Measurements from ENCODE around the gene NIM1K.
"Not testable (repeated sequence)": the region's sequence is repeated elsewhere in the genome, so short reads cannot be mapped to it uniquely, and the experiment has no call there.

The NIM1K gene

DNA sequence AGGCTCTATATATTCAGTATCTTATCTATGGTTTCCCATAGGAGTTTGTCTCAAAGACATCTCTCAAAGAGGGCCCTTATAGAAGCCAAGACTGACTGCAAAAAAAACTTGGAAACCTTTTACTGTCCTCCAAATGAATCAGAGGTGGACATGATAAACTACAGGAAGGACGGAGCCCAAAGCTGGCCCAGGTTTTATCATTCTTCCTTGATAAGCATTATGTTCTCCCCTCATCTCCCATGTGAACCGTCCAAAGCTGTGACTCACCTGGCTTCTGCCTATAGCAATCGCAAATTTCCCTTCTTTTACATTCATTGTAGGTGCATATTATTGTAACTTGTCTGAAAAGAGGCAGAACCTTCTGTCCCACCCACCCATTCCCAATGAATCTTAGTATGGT is 35.0 kb upstream of the NIM1K start:
- DNase-seq (ENCODE audit: insufficient read length) (no peak), FAIRE-seq (no peak)
- TF ChIP-seq POLR2AphosphoS5 (IDR thresholded peaks at IDR 0.05; ENCODE audit: low read depth, low read length) (no peak), POLR2A (IDR thresholded peaks at IDR 0.05; ENCODE audit: low read depth, low read length) (no peak), TAF1 (IDR thresholded peaks at IDR 0.05; ENCODE audit: borderline replicate concordance, low read depth, low read length) (no peak)

DNA sequence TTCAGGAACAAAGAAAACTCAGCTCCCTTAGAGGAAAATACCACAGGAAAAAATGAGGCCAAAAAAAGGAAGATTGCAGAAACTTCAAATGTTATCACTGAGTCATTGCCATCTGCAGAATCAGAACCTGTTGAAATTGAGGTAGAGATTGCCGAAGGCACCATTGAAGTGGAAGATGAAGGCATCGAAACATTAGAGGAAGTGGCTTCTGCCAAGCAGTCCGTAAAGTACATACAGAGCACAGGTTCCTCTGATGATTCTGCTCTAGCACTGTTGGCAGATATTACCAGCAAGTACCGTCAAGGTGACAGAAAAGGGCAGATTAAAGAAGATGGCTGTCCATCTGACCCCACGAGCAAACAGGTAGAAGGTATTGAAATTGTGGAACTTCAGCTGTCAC is 30.8 kb upstream of the NIM1K start:
- TF ChIP-seq TAF1 (IDR thresholded peaks at IDR 0.05; ENCODE audit: borderline replicate concordance, low read depth, low read length) = no peak
- TF ChIP-seq POLR2AphosphoS5 (IDR thresholded peaks at IDR 0.05; ENCODE audit: low read depth, low read length) = no peak
- TF ChIP-seq POLR2A (IDR thresholded peaks at IDR 0.05; ENCODE audit: low read depth, low read length) = no peak
- FAIRE-seq (no peak), DNase-seq (ENCODE audit: insufficient read length) (no peak)

DNA sequence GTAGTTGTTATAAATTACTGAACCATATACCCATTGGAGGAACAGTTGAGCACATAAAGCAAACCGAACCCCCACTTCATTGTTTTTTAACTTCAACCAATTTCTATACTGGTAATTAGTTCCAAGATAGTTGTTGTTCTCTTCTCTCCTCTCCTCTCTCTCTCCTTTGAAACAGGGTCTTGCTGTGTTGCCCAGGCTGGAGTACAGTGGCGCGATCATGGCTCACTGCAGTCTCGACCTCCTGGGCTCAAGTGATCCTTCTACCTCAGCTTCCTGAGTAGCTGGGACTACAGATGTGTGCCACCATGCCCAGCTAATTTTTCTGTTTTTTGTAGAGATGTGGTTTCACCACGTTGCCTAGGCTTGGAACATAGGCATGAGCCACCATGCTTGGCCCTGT is 27.2 kb upstream of the NIM1K start:
- not testable (repeated sequence) for DNase-seq (ENCODE audit: insufficient read length); FAIRE-seq

DNA sequence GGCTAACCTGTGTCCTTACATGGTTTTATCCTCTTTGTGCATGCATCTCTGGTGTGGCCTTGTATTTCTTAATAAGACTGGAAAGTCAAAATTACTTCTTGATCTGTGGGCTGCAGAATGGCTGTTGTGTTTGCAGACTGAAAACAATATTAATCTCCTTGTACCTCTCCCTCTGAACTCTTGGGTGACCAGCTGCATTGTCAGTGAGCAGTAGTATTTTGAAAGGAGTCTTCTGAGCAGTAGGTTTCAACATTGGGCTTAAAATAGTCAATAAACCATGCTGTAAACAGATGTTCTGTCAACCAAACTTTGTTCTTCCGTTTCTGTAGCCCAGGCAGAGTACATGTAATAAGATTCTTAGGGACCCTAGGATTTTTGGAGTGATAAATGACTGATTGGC is 26.7 kb upstream of the NIM1K start:
- FAIRE-seq = no peak
- no peak for DNase-seq (ENCODE audit: insufficient read length)
- TF ChIP-seq POLR2A (IDR thresholded peaks at IDR 0.05; ENCODE audit: low read depth, low read length) (no peak), POLR2AphosphoS5 (IDR thresholded peaks at IDR 0.05; ENCODE audit: low read depth, low read length) (no peak), TAF1 (IDR thresholded peaks at IDR 0.05; ENCODE audit: borderline replicate concordance, low read depth, low read length) (no peak)

DNA sequence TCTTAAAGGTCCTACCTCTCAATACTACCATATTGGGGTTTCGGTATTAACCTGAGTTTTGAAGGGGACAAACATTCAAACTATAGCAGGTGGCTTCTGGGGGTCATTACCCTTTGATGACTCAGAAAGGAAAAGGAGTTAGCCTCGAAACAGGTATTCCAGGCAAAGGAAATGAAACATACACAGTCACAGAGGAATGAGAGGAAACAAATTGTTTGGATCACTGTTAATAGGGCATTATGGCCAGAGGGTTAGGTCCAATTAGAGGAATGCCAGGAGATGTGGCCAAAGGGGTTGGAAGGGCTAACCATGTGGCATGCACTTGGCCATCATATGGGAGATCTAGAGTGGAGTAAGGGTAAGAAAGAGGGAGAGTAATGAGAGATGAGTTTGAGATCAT is 23.9 kb upstream of the NIM1K start:
- FAIRE-seq (no peak), DNase-seq (ENCODE audit: insufficient read length) (no peak)
- no peak for TF ChIP-seq POLR2AphosphoS5 (IDR thresholded peaks at IDR 0.05; ENCODE audit: low read depth, low read length)
- no peak for TF ChIP-seq TAF1 (IDR thresholded peaks at IDR 0.05; ENCODE audit: borderline replicate concordance, low read depth, low read length)
- TF ChIP-seq POLR2A (IDR thresholded peaks at IDR 0.05; ENCODE audit: low read depth, low read length) = no peak

DNA sequence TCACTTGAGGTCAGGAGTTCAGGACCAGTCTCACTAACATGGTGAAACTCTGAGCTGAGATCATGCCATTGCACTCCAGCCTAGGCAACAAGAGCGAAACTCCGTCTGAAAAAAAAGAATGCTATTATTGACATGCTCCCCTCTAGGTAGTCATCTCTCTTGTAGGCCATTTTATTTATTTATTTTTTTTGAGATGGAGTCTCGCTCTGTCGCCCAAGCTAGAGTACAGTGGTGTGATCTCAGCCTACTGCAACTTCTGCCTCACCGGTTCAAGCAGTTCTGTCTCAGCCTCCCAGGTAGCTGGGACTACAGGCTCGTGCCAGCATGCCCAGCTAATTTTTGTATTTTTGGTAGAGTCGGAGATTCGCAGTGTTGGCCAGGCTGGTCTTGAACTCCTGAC is 20.6 kb upstream of the NIM1K start:
- FAIRE-seq (no peak), DNase-seq (ENCODE audit: insufficient read length) (no peak)
- TF ChIP-seq POLR2AphosphoS5 (IDR thresholded peaks at IDR 0.05; ENCODE audit: low read depth, low read length) (no peak), TAF1 (IDR thresholded peaks at IDR 0.05; ENCODE audit: borderline replicate concordance, low read depth, low read length) (no peak), POLR2A (IDR thresholded peaks at IDR 0.05; ENCODE audit: low read depth, low read length) (no peak)

DNA sequence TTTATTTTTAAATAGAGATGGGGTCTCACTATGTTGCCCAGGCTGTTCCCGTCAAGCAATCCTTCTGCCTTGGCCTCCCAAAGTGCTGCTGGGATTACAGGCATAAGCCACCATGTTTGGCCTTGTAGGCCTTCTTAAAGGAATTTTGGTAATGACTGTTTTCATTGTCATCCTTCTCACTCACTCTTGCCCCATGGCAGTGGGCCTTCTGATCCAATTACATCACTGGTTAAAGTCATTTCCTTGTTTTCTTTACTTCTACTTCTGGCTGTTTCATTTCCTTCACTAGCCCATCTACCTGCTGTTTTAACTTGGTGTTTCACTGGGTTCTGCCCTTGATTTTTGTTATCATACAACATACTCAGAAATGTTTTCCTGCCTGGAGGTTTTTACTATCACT is 20.1 kb upstream of the NIM1K start:
- TF ChIP-seq POLR2A (IDR thresholded peaks at IDR 0.05; ENCODE audit: low read depth, low read length) = no peak
- TF ChIP-seq POLR2AphosphoS5 (IDR thresholded peaks at IDR 0.05; ENCODE audit: low read depth, low read length) = no peak
- TF ChIP-seq TAF1 (IDR thresholded peaks at IDR 0.05; ENCODE audit: borderline replicate concordance, low read depth, low read length) = no peak
- FAIRE-seq = no peak
- DNase-seq (ENCODE audit: insufficient read length) = no peak

DNA sequence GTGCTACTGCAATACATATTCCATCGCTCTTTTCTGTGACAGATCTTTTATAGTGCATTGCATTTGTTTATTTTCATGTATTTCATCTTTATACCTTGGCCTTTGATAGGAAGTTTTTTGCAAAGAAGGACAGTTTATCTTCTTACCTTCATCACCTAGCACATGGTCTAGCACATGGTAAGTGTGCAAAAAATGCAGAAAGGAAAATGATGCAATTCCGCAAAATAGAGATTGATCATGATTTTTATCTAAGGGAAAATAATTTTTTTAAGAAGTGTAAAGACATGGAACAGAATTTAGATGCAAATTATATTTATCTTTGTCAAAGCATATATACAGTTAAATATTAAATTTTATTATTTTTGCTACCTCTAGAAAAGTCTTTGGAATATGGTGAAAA is 19.2 kb upstream of the NIM1K start:
- TF ChIP-seq POLR2A (IDR thresholded peaks at IDR 0.05; ENCODE audit: low read depth, low read length) = no peak
- no peak for TF ChIP-seq POLR2AphosphoS5 (IDR thresholded peaks at IDR 0.05; ENCODE audit: low read depth, low read length)
- TF ChIP-seq TAF1 (IDR thresholded peaks at IDR 0.05; ENCODE audit: borderline replicate concordance, low read depth, low read length) = no peak
- DNase-seq (ENCODE audit: insufficient read length) = no peak
- FAIRE-seq = no peak

DNA sequence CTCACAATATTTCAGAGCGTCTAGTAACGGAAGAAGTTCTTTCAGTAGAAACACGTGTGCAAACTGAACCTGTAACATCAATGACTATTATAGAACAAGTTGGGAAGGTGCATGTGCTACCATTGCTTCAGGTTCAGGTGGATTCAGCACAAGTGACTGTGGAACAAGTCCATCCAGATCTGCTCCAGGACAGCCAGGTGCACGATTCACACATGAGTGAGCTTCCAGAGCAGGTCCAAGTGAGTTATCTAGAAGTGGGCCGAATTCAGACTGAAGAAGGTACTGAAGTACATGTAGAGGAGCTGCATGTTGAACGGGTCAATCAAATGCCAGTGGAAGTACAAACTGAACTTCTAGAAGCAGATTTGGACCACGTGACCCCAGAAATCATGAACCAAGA is 17.4 kb upstream of the NIM1K start:
- FAIRE-seq = no peak
- DNase-seq (ENCODE audit: insufficient read length) = no peak
- TF ChIP-seq POLR2A (IDR thresholded peaks at IDR 0.05; ENCODE audit: low read depth, low read length) = no peak
- TF ChIP-seq POLR2AphosphoS5 (IDR thresholded peaks at IDR 0.05; ENCODE audit: low read depth, low read length) = no peak
- no peak for TF ChIP-seq TAF1 (IDR thresholded peaks at IDR 0.05; ENCODE audit: borderline replicate concordance, low read depth, low read length)

DNA sequence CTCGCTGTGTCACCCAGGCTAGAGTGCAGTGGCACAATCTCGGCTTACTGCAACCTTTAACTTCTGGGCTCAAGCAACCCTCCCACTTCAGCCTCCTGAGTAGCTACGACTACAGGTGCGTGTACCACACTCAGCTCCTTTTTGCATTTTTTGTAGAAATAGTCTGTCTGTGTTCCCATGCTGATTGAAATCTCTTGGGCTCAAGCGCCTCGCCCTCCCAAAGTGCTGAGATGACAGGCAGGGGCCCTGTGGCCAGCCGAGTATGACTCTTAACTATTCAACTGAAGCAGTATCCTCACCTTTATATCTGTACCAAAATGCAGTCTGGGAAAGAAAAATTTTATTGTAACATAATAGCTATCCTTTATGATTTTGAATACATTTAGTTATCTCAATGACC is 12.2 kb upstream of the NIM1K start:
- TF ChIP-seq POLR2A (IDR thresholded peaks at IDR 0.05; ENCODE audit: low read depth, low read length) = no peak
- TF ChIP-seq POLR2AphosphoS5 (IDR thresholded peaks at IDR 0.05; ENCODE audit: low read depth, low read length) = no peak
- no peak for TF ChIP-seq TAF1 (IDR thresholded peaks at IDR 0.05; ENCODE audit: borderline replicate concordance, low read depth, low read length)
- FAIRE-seq (no peak), DNase-seq (ENCODE audit: insufficient read length) (no peak)

DNA sequence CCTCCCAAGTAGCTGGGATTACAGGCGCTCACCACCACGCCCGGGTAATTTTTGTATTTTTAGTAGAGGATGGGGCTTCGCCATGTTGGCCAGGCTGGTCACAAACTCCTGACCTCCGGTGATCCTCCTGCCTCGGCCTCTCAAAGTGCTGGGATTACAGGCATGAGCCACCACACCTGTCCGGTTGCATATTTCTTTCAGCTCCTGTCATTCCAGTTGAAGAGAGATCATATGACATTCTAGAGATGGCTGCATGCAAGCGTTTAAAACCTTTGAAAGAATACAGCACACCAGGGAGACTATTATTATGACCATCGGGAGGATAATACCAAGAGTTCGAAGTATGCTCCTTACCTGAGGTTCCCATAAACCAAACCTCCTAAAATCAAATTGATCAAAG is 9.6 kb upstream of the NIM1K start:
- FAIRE-seq = no peak
- TF ChIP-seq TAF1 (IDR thresholded peaks at IDR 0.05; ENCODE audit: borderline replicate concordance, low read depth, low read length) (no peak), POLR2A (IDR thresholded peaks at IDR 0.05; ENCODE audit: low read depth, low read length) (no peak), POLR2AphosphoS5 (IDR thresholded peaks at IDR 0.05; ENCODE audit: low read depth, low read length) (no peak)
- DNase-seq (ENCODE audit: insufficient read length) = no peak

DNA sequence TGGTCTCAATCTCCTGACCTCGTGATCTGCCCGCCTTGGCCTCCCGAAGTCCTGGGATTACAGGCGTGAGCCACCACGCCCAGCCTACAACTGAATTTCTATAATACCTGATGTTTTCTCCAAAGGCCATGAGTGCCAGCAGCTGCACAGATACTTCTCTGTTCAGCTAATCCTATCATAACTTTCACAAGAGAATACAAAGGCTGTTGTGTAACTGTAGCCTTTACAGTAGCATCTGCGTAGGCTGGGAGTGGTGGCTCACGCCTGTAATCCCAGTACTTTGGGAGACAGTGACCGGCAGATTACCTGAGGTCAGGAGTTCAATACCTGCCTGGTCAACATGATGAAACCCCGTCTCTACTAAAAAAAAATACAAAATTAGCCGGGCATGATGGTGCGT is 8.9 kb upstream of the NIM1K start:
- FAIRE-seq; DNase-seq (ENCODE audit: insufficient read length): not testable (repeated sequence)

DNA sequence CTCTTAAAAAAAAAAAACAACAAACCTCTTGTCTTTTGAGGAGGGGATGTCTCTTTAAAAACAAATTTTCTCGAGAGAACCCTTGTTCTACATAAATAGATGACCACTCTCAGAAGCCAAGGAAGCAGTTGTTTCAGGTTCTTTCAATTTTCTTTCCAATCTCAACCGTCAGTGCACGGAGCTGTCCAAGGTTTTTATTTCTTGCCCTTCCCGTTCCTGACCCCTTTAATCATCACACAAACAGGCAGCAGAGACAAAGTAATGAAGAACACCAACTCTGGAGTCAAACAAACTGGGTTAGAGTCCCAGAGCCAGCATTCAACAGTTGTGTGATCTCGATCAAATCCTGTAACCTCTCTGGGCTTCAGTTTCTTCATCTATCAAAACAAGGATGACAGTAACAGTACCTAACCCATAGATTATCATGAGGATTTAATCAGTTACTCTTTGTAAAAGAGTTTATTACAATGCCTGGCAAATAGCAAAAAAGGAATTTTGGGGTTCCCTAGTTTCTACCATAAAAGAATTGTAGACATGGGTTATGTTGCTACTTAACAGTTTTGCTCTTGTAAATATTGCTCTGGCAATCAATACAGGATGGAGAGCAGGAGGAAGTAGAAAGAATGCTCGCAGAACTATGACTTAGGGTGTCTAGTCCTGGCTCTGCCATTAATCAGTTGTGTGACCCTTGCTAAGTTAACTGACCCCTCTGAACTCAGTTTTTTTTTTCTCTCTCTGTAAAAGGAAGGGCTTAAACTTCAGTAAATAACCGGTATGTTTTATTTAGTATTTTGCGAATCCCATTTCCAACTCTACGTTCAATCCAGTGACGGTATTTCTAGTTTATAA is 1.0 kb upstream of the NIM1K start:
- no peak for TF ChIP-seq TAF1 (IDR thresholded peaks at IDR 0.05; ENCODE audit: borderline replicate concordance, low read depth, low read length)
- TF ChIP-seq POLR2AphosphoS5 (IDR thresholded peaks at IDR 0.05; ENCODE audit: low read depth, low read length) = no peak
- TF ChIP-seq POLR2A (IDR thresholded peaks at IDR 0.05; ENCODE audit: low read depth, low read length) = no peak
- FAIRE-seq (no peak), DNase-seq (ENCODE audit: insufficient read length) (no peak)
